Activated CD8-positive, alpha-beta memory T cell treated with anti-CD3 and anti-CD28 coated beads, Interleukin-2, amount 10 ng/mL, durations not matched to agents 7 days and 5 days (primary cell): ENCODE data around the gene DNAJC15. TPM values are rescaled to one million over a fixed set of nuclear protein-coding genes. Genes with fewer than 3 reads are reported as not detected.

ENCODE experiments used
- ATAC-seq: fragments of 150-1000 bp; cut with Tn5 transposase; one replicate; pipeline ENCODE4 v1.10.0; 2021; ENCODE audit warnings: moderate library complexity
- CTCF ChIA-PET: fragments of 350-600 bp; sonication (Branson Sonifier 250); formaldehyde crosslinking; loops from one replicate; lab custom pipeline; 2021; ENCODE audit warnings: antibody characterized with exemption; lab: Charles Lee
- DNase-seq: peaks from one replicate; pipeline ENCODE4 v3.0.0-alpha.2; 2020
- H3K27ac Mint-ChIP-seq: one replicate; pipeline ENCODE4 v1.8.0; 2021; ENCODE audit warnings: mild to moderate bottlenecking, mixed read lengths
- H3K27me3 Mint-ChIP-seq: one replicate; pipeline ENCODE4 v1.8.0; 2021; ENCODE audit warnings: mixed read lengths
- H3K36me3 Mint-ChIP-seq: one replicate; pipeline ENCODE4 v1.8.0; 2021; ENCODE audit warnings: mild to moderate bottlenecking, mixed read lengths
- H3K4me1 Mint-ChIP-seq: one replicate; pipeline ENCODE4 v1.8.0; 2021; ENCODE audit warnings: mixed read lengths
- H3K4me3 Mint-ChIP-seq: one replicate; pipeline ENCODE4 v1.8.0; 2021; ENCODE audit warnings: mild to moderate bottlenecking, moderate library complexity, mixed read lengths
- H3K9me3 Mint-ChIP-seq: one replicate; pipeline ENCODE4 v1.8.0; 2022; ENCODE audit warnings: low read depth, mixed read lengths
- total RNA-seq, 2 experiments: library from RNA; stranded (reverse); gene quantifications; one replicate each; pipeline ENCODE4 v1.2.3, GENCODE V29; 2021

Gene DNAJC15
- total RNA-seq, 2 experiments from 2014 or later = 14.4 to 14.8 TPM

GRCh38 chr13:43145534-43146196 is 122.3 kb downstream of the DNAJC15 start:
- Mint-ChIP-seq H3K36me3 (no peaks in the 10 kb centered on the region), H3K27me3 (peaks cover 17% of the 10 kb centered on the region), H3K4me1 (no peaks in the 10 kb centered on the region), H3K4me3 (no peak overlapping the region), H3K9me3 (no peaks in the 10 kb centered on the region), H3K27ac (no peak overlapping the region)
- ATAC-seq (no peak), DNase-seq (no peak)
- CTCF ChIA-PET = interaction anchor here (1.4 kb wide), 1 partner anchor 14 kb away, joined by 3 read pairs; no protein-coding TSS in a partner anchor

DNA sequence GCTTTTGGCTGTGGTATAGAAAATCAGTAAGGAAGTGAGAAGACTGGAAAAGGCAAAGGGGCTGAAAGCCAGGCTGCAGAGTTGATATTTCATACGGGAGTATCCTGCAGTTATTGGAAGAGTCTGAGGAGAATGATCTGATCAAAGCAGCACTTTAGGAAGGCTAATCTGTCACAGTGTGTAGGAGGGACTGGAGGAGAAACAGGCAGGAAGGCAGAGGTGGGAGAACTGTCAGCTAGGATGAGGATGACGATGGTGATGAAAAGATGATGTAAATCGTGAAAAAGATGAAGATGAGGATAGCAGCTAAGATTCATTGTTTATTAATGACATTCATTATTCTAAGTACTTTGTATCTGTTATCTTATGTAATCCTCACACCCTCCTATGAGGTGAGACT is 123.0 kb downstream of the DNAJC15 start:
- Mint-ChIP-seq H3K4me3 (no peak overlapping the region), H3K27ac (no peak overlapping the region), H3K9me3 (no peaks in the 10 kb centered on the region), H3K36me3 (no peaks in the 10 kb centered on the region), H3K4me1 (no peaks in the 10 kb centered on the region), H3K27me3 (peaks cover 17% of the 10 kb centered on the region)
- CTCF ChIA-PET = interaction anchor here (0.6 kb wide), 1 partner anchor 45 kb away, joined by 3 read pairs; no protein-coding TSS in a partner anchor
- ATAC-seq (no peak), DNase-seq (no peak)

- H3K27me3 Mint-ChIP-seq = peaks cover 12% of the 10 kb centered on the region
- DNase-seq (no peak), ATAC-seq (no peak)
- H3K9me3 Mint-ChIP-seq = no peaks in the 10 kb centered on the region
- H3K4me3 Mint-ChIP-seq = no peak overlapping the region
- CTCF ChIA-PET = no interaction called here
- no peak overlapping the region for H3K27ac Mint-ChIP-seq
- H3K4me1 Mint-ChIP-seq = no peaks in the 10 kb centered on the region
- H3K36me3 Mint-ChIP-seq = no peaks in the 10 kb centered on the region
Measured at GRCh38 chr13:43150369-43151207, 127.2 kb downstream of the DNAJC15 start.

- Mint-ChIP-seq H3K4me1 (no peaks in the 10 kb centered on the region), H3K36me3 (no peaks in the 10 kb centered on the region), H3K27ac (no peak overlapping the region), H3K9me3 (no peaks in the 10 kb centered on the region), H3K4me3 (no peak overlapping the region), H3K27me3 (peaks cover 8% of the 10 kb centered on the region)
- CTCF ChIA-PET = no interaction called here
- DNase-seq (no peak), ATAC-seq (no peak)
Measured at GRCh38 chr13:43153436-43154090, 130.2 kb downstream of the DNAJC15 start.

GRCh38 chr13:43154156-43154651 is 130.8 kb downstream of the DNAJC15 start:
- H3K27ac Mint-ChIP-seq = no peak overlapping the region
- ATAC-seq (no peak), DNase-seq (no peak)
- H3K27me3 Mint-ChIP-seq = peaks cover 12% of the 10 kb centered on the region
- H3K4me1 Mint-ChIP-seq = no peaks in the 10 kb centered on the region
- no peak overlapping the region for H3K4me3 Mint-ChIP-seq
- H3K9me3 Mint-ChIP-seq = no peaks in the 10 kb centered on the region
- CTCF ChIA-PET = no interaction called here
- H3K36me3 Mint-ChIP-seq = no peaks in the 10 kb centered on the region

- no peaks in the 10 kb centered on the region for H3K9me3 Mint-ChIP-seq
- DNase-seq (no peak), ATAC-seq (no peak)
- H3K27me3 Mint-ChIP-seq = peaks cover 12% of the 10 kb centered on the region
- no peak overlapping the region for H3K4me3 Mint-ChIP-seq
- no peaks in the 10 kb centered on the region for H3K36me3 Mint-ChIP-seq
- no peak overlapping the region for H3K27ac Mint-ChIP-seq
- CTCF ChIA-PET = no interaction called here
- no peaks in the 10 kb centered on the region for H3K4me1 Mint-ChIP-seq
Measured at GRCh38 chr13:43154839-43155238, 131.5 kb downstream of the DNAJC15 start.

DNA sequence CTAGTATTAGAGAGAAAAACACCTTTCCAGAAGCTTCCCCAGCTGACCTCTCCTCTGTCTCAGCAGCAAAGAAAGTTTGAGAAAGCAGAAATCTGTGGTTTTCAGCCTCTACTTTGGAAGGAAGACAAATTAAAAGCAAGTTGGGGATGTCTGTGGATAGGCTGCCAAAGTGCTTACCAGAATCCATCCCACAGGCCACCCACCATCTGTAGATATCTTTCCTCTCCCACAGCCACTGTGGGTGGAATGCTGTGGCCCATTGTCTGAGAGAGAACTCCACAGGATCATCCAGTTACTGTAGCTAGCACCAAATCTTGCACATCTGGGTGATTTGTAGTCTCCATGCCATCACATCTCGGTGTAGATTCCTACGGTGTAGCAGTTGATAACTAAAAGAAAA is 133.5 kb downstream of the DNAJC15 start:
- ATAC-seq (no peak), DNase-seq (no peak)
- H3K27me3 Mint-ChIP-seq = peaks cover 9% of the 10 kb centered on the region
- H3K27ac Mint-ChIP-seq = no peak overlapping the region
- no peaks in the 10 kb centered on the region for H3K9me3 Mint-ChIP-seq
- no peaks in the 10 kb centered on the region for H3K36me3 Mint-ChIP-seq
- H3K4me3 Mint-ChIP-seq = no peak overlapping the region
- H3K4me1 Mint-ChIP-seq = no peaks in the 10 kb centered on the region
- CTCF ChIA-PET = no interaction called here

GRCh38 chr13:43157796-43158195 is 134.4 kb downstream of the DNAJC15 start:
- DNase-seq = no peak

DNA sequence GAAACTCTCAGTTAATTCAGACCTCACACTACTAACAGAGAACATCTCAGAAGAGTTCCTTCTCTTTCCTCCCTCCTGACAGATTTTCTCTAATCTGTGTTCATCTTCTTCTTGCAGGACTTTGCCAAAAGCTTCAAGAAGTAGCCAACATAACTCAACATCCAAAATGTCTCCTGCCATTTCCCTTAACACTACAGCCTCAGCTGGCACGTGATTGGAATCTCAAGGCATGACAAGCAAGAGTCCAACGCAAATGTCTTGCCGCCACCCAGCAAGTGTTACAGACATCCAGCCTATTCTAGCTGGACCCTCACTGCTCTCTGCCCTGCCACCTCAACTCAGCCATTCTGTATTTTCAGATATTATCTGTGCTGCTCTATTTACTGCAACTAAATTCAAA is 135.1 kb downstream of the DNAJC15 start:
- Mint-ChIP-seq H3K27me3 (peaks cover 9% of the 10 kb centered on the region), H3K27ac (no peak overlapping the region), H3K4me1 (no peaks in the 10 kb centered on the region), H3K9me3 (no peaks in the 10 kb centered on the region), H3K4me3 (no peak overlapping the region), H3K36me3 (no peaks in the 10 kb centered on the region)
- CTCF ChIA-PET = no interaction called here
- DNase-seq (no peak), ATAC-seq (no peak)

More at GRCh38 chr13:43157796-43158195, 134.4 kb downstream of the DNAJC15 start:
- Mint-ChIP-seq H3K27me3 (peaks cover 9% of the 10 kb centered on the region), H3K4me1 (no peaks in the 10 kb centered on the region), H3K36me3 (no peaks in the 10 kb centered on the region), H3K9me3 (no peaks in the 10 kb centered on the region), H3K27ac (no peak overlapping the region), H3K4me3 (no peak overlapping the region)
- CTCF ChIA-PET = no interaction called here
- ATAC-seq = no peak

- Mint-ChIP-seq H3K4me3 (no peak overlapping the region), H3K4me1 (no peaks in the 10 kb centered on the region), H3K27me3 (peaks cover 9% of the 10 kb centered on the region), H3K36me3 (no peaks in the 10 kb centered on the region), H3K27ac (no peak overlapping the region), H3K9me3 (no peaks in the 10 kb centered on the region)
- ATAC-seq (no peak), DNase-seq (no peak)
- CTCF ChIA-PET = no interaction called here
Measured at GRCh38 chr13:43159026-43159461, 135.7 kb downstream of the DNAJC15 start.

Other genes with a start within 250 kb of the DNAJC15 start
- not detected for gene FAM216B, start 242.0 kb upstream of the DNAJC15 start, total RNA-seq
- gene EPSTI1, start 31.3 kb upstream of the DNAJC15 start, total RNA-seq = 100 to 1,000 TPM in 1 of 2 experiments, 10 to 100 TPM in 1; 71.3 to 150 TPM